Measurements from ENCODE around the gene PRUNE1. TPM values are rescaled to one million over a fixed set of nuclear protein-coding genes. Genes with fewer than 3 reads are reported as not detected.

The PRUNE1 gene
- total and polyA plus RNA-seq, 5 donors from 2014 or later, result 18.0 to 56.3 (median 51.9) TPM

GRCh38 chr1:150981805-150982712 is 26.2 kb upstream of the PRUNE1 start, which contains the start of gene ANXA9:
Gene ANXA9 (plus strand): TSS chr1:150982292. CDS start chr1:150983106, 814 bp downstream.
- H3K27ac ChIP-seq (ENCODE audit: insufficient read depth, low read length, poor library complexity, severe bottlenecking), result no peak within 1 kb of the TSS
- H3K36me3 Mint-ChIP-seq, result no peaks in the 10 kb centered on the region
- peaks cover 11% of the 10 kb centered on the region for H3K27me3 Mint-ChIP-seq
- H3K27ac Mint-ChIP-seq, result no peak within 1 kb of the TSS
- peaks cover 15% of the 10 kb centered on the region for H3K4me1 ChIP-seq (ENCODE audit: control insufficient read depth, insufficient read depth, low read length, poor library complexity, severe bottlenecking)
- no peaks in the 10 kb centered on the region for H3K36me3 ChIP-seq (ENCODE audit: control insufficient read depth, insufficient read depth, low read length)
- no peaks in the 10 kb centered on the region for H3K9me3 Mint-ChIP-seq
- H3K4me3 ChIP-seq (ENCODE audit: low read depth, low read length), result no peak within 1 kb of the TSS
- ATAC-seq (ENCODE audit: low read depth in 2 of 2), result no peak
- H3K4me3 Mint-ChIP-seq, result no peak within 1 kb of the TSS
- no peaks in the 10 kb centered on the region for H3K9me3 ChIP-seq (ENCODE audit: control insufficient read depth in 2 of 2, low read length in 2 of 2)
- DNase-seq, result no peak
- peaks cover 10 to 27% (median 16%) of the 10 kb centered on the region in 4 donors for H3K4me1 Mint-ChIP-seq
- H3K27me3 ChIP-seq (ENCODE audit: control insufficient read depth, insufficient read depth, low read length), result no peaks in the 10 kb centered on the region

GRCh38 chr1:150985179-150985825 is 22.9 kb upstream of the PRUNE1 start:
- DNase-seq (no peak), ATAC-seq (ENCODE audit: low read depth in 2 of 2) (no peak)
- Mint-ChIP-seq H3K36me3 (no peaks in the 10 kb centered on the region), H3K9me3 (no peaks in the 10 kb centered on the region), H3K27me3 (no peaks in the 10 kb centered on the region), H3K27ac (no peak overlapping the region), H3K4me3 (no peak overlapping the region), H3K4me1 (no peaks in the 10 kb centered on the region)
- H3K4me1 ChIP-seq (ENCODE audit: control insufficient read depth, insufficient read depth, low read length, poor library complexity, severe bottlenecking), result no peaks in the 10 kb centered on the region
- no peak overlapping the region for H3K27ac ChIP-seq (ENCODE audit: insufficient read depth, low read length, poor library complexity, severe bottlenecking)
- no peaks in the 10 kb centered on the region for H3K36me3 ChIP-seq (ENCODE audit: control insufficient read depth, insufficient read depth, low read length)
- no peak overlapping the region for H3K4me3 ChIP-seq (ENCODE audit: low read depth, low read length)
- H3K9me3 ChIP-seq (ENCODE audit: control insufficient read depth in 2 of 2, low read length in 2 of 2), result no peaks in the 10 kb centered on the region
- no peaks in the 10 kb centered on the region for H3K27me3 ChIP-seq (ENCODE audit: control insufficient read depth, insufficient read depth, low read length)

GRCh38 chr1:150987924-150988323 is 20.3 kb upstream of the PRUNE1 start:
- no peaks in the 10 kb centered on the region for H3K27me3 ChIP-seq (ENCODE audit: control insufficient read depth, insufficient read depth, low read length)
- peak overlapping the region in 1 of 3 donors; percentile 82 for H3K27ac Mint-ChIP-seq
- H3K9me3 ChIP-seq (ENCODE audit: control insufficient read depth in 2 of 2, low read length in 2 of 2), result no peaks in the 10 kb centered on the region
- H3K4me3 Mint-ChIP-seq, result no peak overlapping the region
- H3K4me1 Mint-ChIP-seq, result no peaks in the 10 kb centered on the region
- ATAC-seq (ENCODE audit: low read depth in 2 of 2) (no peak), DNase-seq (no peak)
- no peak overlapping the region for H3K27ac ChIP-seq (ENCODE audit: insufficient read depth, low read length, poor library complexity, severe bottlenecking)
- no peak overlapping the region for H3K4me3 ChIP-seq (ENCODE audit: low read depth, low read length)
- no peaks in the 10 kb centered on the region for H3K9me3 Mint-ChIP-seq
- H3K36me3 Mint-ChIP-seq, result no peaks in the 10 kb centered on the region
- no peaks in the 10 kb centered on the region for H3K4me1 ChIP-seq (ENCODE audit: control insufficient read depth, insufficient read depth, low read length, poor library complexity, severe bottlenecking)
- H3K36me3 ChIP-seq (ENCODE audit: control insufficient read depth, insufficient read depth, low read length), result no peaks in the 10 kb centered on the region
- H3K27me3 Mint-ChIP-seq, result no peaks in the 10 kb centered on the region

- H3K27ac ChIP-seq (ENCODE audit: insufficient read depth, low read length, poor library complexity, severe bottlenecking), result no peak overlapping the region
- H3K9me3 Mint-ChIP-seq, result no peaks in the 10 kb centered on the region
- peaks cover 4% of the 10 kb centered on the region for H3K4me1 ChIP-seq (ENCODE audit: control insufficient read depth, insufficient read depth, low read length, poor library complexity, severe bottlenecking)
- H3K36me3 ChIP-seq (ENCODE audit: control insufficient read depth, insufficient read depth, low read length), result peaks cover 9% of the 10 kb centered on the region
- H3K4me1 Mint-ChIP-seq, result peaks cover 0 to 6% (median 3%) of the 10 kb centered on the region in 4 donors
- DNase-seq (no peak), ATAC-seq (ENCODE audit: low read depth in 2 of 2) (no peak)
- H3K27me3 Mint-ChIP-seq, result no peaks in the 10 kb centered on the region
- peaks cover 7% of the 10 kb centered on the region for H3K36me3 Mint-ChIP-seq
- H3K27me3 ChIP-seq (ENCODE audit: control insufficient read depth, insufficient read depth, low read length), result no peaks in the 10 kb centered on the region
- H3K4me3 Mint-ChIP-seq, result no peak overlapping the region
- no peaks in the 10 kb centered on the region for H3K9me3 ChIP-seq (ENCODE audit: control insufficient read depth in 2 of 2, low read length in 2 of 2)
- no peak overlapping the region for H3K27ac Mint-ChIP-seq
- H3K4me3 ChIP-seq (ENCODE audit: low read depth, low read length), result no peak overlapping the region
These were observed 15.6 kb upstream of the PRUNE1 start for GRCh38 chr1:150992626-150993025.

- peak overlapping the region in 1 of 4 donors; percentile 29 for H3K4me3 Mint-ChIP-seq
- Histone ChIP-seq H3K9me3 (ENCODE audit: control insufficient read depth in 2 of 2, low read length in 2 of 2) (no peaks in the 10 kb centered on the region), H3K36me3 (ENCODE audit: control insufficient read depth, insufficient read depth, low read length) (peaks cover 22% of the 10 kb centered on the region), H3K27me3 (ENCODE audit: control insufficient read depth, insufficient read depth, low read length) (no peaks in the 10 kb centered on the region), H3K4me1 (ENCODE audit: control insufficient read depth, insufficient read depth, low read length, poor library complexity, severe bottlenecking) (peaks cover 4% of the 10 kb centered on the region), H3K4me3 (ENCODE audit: low read depth, low read length) (no peak overlapping the region), H3K27ac (ENCODE audit: insufficient read depth, low read length, poor library complexity, severe bottlenecking) (no peak overlapping the region)
- ATAC-seq (ENCODE audit: low read depth in 2 of 2), result no peak
- no peak for DNase-seq
- H3K9me3 Mint-ChIP-seq, result no peaks in the 10 kb centered on the region
- no peak overlapping the region for H3K27ac Mint-ChIP-seq
- H3K4me1 Mint-ChIP-seq, result peaks cover 0 to 6% (median 3%) of the 10 kb centered on the region in 4 donors
- no peaks in the 10 kb centered on the region for H3K27me3 Mint-ChIP-seq
- H3K36me3 Mint-ChIP-seq, result peaks cover 11% of the 10 kb centered on the region
These were observed 14.0 kb upstream of the PRUNE1 start for GRCh38 chr1:150994248-150994647.

GRCh38 chr1:150995460-150995859 is 12.8 kb upstream of the PRUNE1 start:
- Histone ChIP-seq H3K27ac (ENCODE audit: insufficient read depth, low read length, poor library complexity, severe bottlenecking) (no peak overlapping the region), H3K4me1 (ENCODE audit: control insufficient read depth, insufficient read depth, low read length, poor library complexity, severe bottlenecking) (peaks cover 4% of the 10 kb centered on the region), H3K27me3 (ENCODE audit: control insufficient read depth, insufficient read depth, low read length) (no peaks in the 10 kb centered on the region), H3K9me3 (ENCODE audit: control insufficient read depth in 2 of 2, low read length in 2 of 2) (no peaks in the 10 kb centered on the region), H3K4me3 (ENCODE audit: low read depth, low read length) (no peak overlapping the region), H3K36me3 (ENCODE audit: control insufficient read depth, insufficient read depth, low read length) (peaks cover 27% of the 10 kb centered on the region)
- Mint-ChIP-seq H3K36me3 (peaks cover 15% of the 10 kb centered on the region), H3K4me3 (no peak overlapping the region), H3K9me3 (no peaks in the 10 kb centered on the region), H3K27me3 (no peaks in the 10 kb centered on the region), H3K4me1 (peaks cover 0 to 8% (median 3%) of the 10 kb centered on the region in 4 donors), H3K27ac (peak overlapping the region in 1 of 3 donors; percentile 83)
- ATAC-seq (ENCODE audit: low read depth in 2 of 2), result no peak
- DNase-seq, result no peak

- Mint-ChIP-seq H3K9me3 (no peaks in the 10 kb centered on the region), H3K27me3 (no peaks in the 10 kb centered on the region), H3K27ac (peak overlapping the region in 1 of 3 donors; percentile 83), H3K4me1 (peaks cover 0 to 13% (median 5%) of the 10 kb centered on the region in 4 donors), H3K36me3 (peaks cover 18% of the 10 kb centered on the region), H3K4me3 (peak overlapping the region in 1 of 4 donors; percentile 13)
- Histone ChIP-seq H3K4me1 (ENCODE audit: control insufficient read depth, insufficient read depth, low read length, poor library complexity, severe bottlenecking) (peaks cover 4% of the 10 kb centered on the region), H3K9me3 (ENCODE audit: control insufficient read depth in 2 of 2, low read length in 2 of 2) (no peaks in the 10 kb centered on the region), H3K36me3 (ENCODE audit: control insufficient read depth, insufficient read depth, low read length) (peaks cover 30% of the 10 kb centered on the region), H3K4me3 (ENCODE audit: low read depth, low read length) (peak overlapping the region; percentile 27), H3K27ac (ENCODE audit: insufficient read depth, low read length, poor library complexity, severe bottlenecking) (no peak overlapping the region), H3K27me3 (ENCODE audit: control insufficient read depth, insufficient read depth, low read length) (no peaks in the 10 kb centered on the region)
- ATAC-seq (ENCODE audit: low read depth in 2 of 2) (no peak), DNase-seq (peak in 1 of 3 donors; percentile 42)
These were observed 12.4 kb upstream of the PRUNE1 start for GRCh38 chr1:150995896-150996295.

Measured in CD4-positive, CD25-positive, alpha-beta regulatory T cell (primary cell).